ENCODE data around the gene IPO13.

IPO13 gene

GRCh38 chr1:43981636-43982035, 34.9 kb downstream of the IPO13 start:
- peak in 2 of 10 donors; percentile 47 to 52 for DNase-seq
- intact Hi-C loops (cut with DNase I): no loop called here

- intact Hi-C loops (cut with DNase I): no loop called here
- DNase-seq: peak in 2 of 10 donors; percentile 57 to 64
These were observed 35.5 kb downstream of the IPO13 start for GRCh38 chr1:43982241-43982640.

DNA sequence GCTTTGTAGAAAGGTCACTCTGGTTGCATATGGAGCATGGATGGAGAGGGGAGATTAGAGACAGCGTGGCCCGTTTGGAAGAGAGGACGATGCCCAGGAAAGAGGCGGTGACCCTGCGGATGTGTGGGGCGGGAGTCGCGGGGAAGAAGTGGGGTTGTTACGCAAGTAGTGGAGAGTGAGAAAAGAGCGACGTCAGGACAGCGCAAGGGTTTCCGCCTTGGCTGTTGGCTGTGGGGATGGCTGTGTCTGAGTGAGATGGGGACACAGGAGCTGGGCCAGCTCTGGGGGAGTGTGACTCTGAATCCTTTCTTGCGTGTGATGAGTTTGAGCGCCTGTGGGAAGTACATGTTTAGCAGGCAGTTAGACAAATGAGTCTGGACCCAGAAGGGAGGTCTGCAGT, 36.1 kb downstream of the IPO13 start:
- intact Hi-C loops (cut with DNase I): no loop called here
- peak in 7 of 10 donors; percentile 42 to 91 (median 71) for DNase-seq

- intact Hi-C loops (cut with DNase I): no loop called here
- peak in 2 of 10 donors; percentile 82 for DNase-seq
These were observed 36.6 kb downstream of the IPO13 start for GRCh38 chr1:43983253-43983899.

DNA sequence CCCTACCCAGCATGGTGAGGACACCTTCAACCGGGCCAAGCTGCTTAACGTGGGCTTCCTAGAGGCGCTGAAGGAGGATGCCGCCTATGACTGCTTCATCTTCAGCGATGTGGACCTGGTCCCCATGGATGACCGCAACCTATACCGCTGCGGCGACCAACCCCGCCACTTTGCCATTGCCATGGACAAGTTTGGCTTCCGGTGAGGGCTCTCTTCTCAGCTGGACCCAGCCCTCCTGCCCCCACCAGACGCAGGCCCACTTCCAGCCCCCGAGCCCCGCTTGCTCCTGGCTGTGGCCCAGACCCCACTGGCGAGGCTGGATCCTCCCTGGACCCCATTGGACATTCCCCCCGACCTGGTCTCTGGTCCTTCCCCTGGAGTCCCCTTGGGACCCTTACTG, 38.1 kb downstream of the IPO13 start:
- intact Hi-C loops (cut with DNase I): no loop called here
- peak in 1 of 10 donors; percentile 34 for DNase-seq

GRCh38 chr1:43985984-43986595, 39.3 kb downstream of the IPO13 start:
- DNase-seq: no peak
- intact Hi-C loops (cut with DNase I): no loop called here

- no peak for DNase-seq
These were observed 40.0 kb downstream of the IPO13 start for GRCh38 chr1:43986712-43987111.

GRCh38 chr1:43987159-43987902, 40.6 kb downstream of the IPO13 start:
- DNase-seq: peak in 1 of 10 donors; percentile 1
- intact Hi-C loops (cut with DNase I): no loop called here

More at GRCh38 chr1:43986712-43987111, 40.0 kb downstream of the IPO13 start:
- intact Hi-C loops (cut with DNase I): no loop called here

DNA sequence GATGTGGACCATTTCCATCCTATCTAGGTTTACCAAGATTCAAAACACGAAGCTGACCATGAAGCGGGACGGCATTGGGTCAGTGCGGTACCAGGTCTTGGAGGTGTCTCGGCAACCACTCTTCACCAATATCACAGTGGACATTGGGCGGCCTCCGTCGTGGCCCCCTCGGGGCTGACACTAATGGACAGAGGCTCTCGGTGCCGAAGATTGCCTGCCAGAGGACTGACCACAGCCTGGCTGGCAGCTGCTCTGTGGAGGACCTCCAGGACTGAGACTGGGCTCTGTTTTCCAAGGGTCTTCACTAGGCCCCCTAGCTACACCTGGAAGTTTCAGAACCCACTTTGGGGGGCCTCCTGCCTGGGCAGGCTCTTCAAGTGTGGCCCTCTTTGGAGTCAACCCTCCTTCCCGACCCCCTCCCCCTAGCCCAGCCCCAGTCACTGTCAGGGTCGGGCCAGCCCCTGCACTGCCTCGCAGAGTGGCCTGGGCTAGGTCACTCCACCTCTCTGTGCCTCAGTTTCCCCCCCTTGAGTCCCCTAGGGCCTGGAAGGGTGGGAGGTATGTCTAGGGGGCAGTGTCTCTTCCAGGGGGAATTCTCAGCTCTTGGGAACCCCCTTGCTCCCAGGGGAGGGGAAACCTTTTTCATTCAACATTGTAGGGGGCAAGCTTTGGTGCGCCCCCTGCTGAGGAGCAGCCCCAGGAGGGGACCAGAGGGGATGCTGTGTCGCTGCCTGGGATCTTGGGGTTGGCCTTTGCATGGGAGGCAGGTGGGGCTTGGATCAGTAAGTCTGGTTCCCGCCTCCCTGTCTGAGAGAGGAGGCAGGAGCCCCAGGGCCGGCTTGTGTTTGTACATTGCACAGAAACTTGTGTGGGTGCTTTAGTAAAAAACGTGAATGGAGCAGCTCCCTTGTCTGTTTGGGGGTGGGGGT, 43.8 kb downstream of the IPO13 start:
- DNase-seq: no peak
- intact Hi-C loops (cut with DNase I): no loop called here

DNA sequence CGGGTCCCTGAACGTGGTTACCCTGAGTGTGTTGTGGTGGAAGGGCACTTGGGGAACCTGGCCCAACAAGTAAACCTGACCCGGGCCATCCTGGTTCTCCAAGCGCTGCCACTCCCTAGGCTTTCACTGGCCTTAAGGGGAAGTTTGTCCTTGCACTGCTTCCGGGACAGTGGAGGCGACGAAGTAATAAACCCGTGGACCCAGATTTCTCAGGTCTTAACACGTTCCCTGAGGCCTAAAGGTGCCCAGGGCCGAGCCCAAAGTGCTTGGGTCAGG, 44.4 kb downstream of the IPO13 start:
- no peak for DNase-seq
- intact Hi-C loops (cut with DNase I): no loop called here

GRCh38 chr1:43991476-43992231, 44.9 kb downstream of the IPO13 start, which contains the start of gene CCDC24:
TSS of gene CCDC24 (plus strand) at chr1:43991599. CDS start at chr1:43991879, 280 bp downstream.
- peak; percentile 68 to 97 (median 82) for DNase-seq
- intact Hi-C loops (cut with DNase I): no loop called here

- no peak for DNase-seq
- intact Hi-C loops (cut with DNase I): no loop called here
These were observed 45.7 kb downstream of the IPO13 start for GRCh38 chr1:43992232-43992995.

- intact Hi-C loops (cut with DNase I): no loop called here
- no peak for DNase-seq
These were observed 46.6 kb downstream of the IPO13 start for GRCh38 chr1:43993206-43993914.

GRCh38 chr1:43994071-43994470, 47.3 kb downstream of the IPO13 start:
- DNase-seq: no peak
- intact Hi-C loops (cut with DNase I): no loop called here

DNA sequence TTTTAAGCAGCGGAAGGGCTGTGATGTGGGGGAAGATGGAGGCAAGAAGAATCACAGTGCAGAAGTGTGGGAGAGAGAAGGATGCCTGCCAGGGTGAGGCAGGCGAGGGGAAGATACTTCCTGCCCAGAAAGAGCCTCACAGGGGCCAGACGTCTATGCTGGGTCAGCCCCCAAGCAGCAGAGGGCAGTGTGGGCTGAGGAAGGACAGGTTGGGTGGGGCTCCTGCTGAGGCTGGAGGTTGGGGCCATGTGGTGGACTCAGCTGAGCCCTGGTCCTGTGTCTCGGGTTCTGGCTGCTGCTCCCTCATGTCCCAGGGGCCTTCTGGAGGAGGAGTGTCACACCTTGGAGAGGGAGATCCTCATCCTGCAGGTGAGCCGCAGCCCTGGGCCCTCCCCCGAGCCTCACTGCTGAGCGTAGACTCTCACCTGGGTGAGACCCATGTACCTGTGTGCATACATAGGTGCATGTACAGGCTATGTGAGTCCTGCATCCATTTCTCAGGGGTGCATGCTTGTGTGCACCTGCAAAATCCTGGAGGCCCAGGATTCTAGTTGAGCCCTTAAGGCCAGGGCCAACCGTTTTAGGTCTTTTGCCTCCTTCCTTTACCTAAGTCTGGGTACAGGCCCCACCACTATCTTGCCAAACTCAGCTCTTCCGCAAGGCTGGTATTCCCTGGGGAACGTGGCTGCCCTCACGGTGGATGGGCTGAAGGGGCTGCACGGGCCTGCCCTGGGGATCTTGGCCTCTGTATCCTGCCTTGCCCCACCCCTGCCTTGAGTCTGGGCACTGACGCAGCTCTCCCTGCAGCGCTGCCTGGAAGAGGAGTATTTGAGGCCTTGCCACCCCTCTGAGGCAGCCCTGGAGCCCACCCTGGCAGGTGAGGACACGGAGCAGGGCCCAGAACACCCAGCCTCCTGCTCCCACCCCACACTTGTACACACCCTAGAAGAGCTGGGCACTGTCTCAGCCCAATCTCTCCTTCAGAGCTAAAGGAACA, 48.3 kb downstream of the IPO13 start:
- no peak for DNase-seq
- intact Hi-C loops (cut with DNase I): no loop called here

GRCh38 chr1:43995984-43996732, 49.4 kb downstream of the IPO13 start:
- DNase-seq: no peak
- intact Hi-C loops (cut with DNase I): no loop called here

DNA sequence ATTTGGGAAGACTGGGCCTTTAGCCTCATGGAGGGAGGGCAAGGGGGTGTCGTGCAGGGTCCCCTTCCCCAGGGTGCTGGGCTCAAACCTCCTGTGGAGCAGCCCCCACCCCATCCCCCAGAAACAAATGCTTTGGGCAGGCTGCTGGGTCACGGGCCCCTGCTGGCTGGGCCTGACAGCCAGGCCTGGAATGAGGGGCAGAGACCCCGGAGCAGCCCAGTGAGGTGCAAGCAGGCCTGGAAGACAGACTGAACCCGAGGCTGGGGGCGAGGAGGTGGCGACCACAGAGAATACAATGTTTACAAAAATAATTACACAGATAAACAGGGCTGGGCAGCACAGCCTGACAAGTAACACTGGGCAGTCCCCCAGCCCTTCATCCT, 50.0 kb downstream of the IPO13 start:
- intact Hi-C loops (cut with DNase I): no loop called here
- no peak for DNase-seq

Data from posterior cingulate gyrus (tissue), 11 donors.